Thoracic aorta (tissue), 2 donors: ENCODE data around the gene GKN1. TPM values are rescaled to one million over a fixed set of nuclear protein-coding genes. Genes with fewer than 3 reads are reported as not detected.

Experiments
- ATAC-seq: fragments of 150-250 bp; one replicate; pipeline ENCODE4 v1.8.0; 2017; ENCODE audit warnings: low read depth; ENCODE audit not compliant: insufficient number of reproducible peaks, low FRiP score
- DNase-seq: peaks from one replicate; pipeline ENCODE4 v3.0.0-alpha.2; 2020; ENCODE audit warnings: low spot score
- H3K27ac ChIP-seq, 2 donors: fragments of 200-600 bp; sonication (generic); 1 replicate in 1 of 2; 2 replicates in 1 of 2; pipeline ENCODE4 v1.5.1; 2016; ENCODE audit warnings: mild to moderate bottlenecking in 2 of 2, moderate library complexity in 2 of 2
- H3K27me3 ChIP-seq: fragments of 200-600 bp; sonication (generic); replicated peaks from 2 replicates; pipeline ENCODE4 v1.6.0; 2016; ENCODE audit warnings: mild to moderate bottlenecking; ENCODE audit not compliant: insufficient read depth
- H3K36me3 ChIP-seq: fragments of 200-600 bp; sonication (generic); one replicate; pipeline ENCODE4 v1.5.1; 2016
- H3K4me1 ChIP-seq, 2 donors: fragments of 200-600 bp; sonication (generic); 1 replicate in 1 of 2; 2 replicates in 1 of 2; pipeline versions ENCODE4 v1.5.1 to v1.6.0; 2016; ENCODE audit warnings: low read depth in 2 of 2, mild to moderate bottlenecking in 1 of 2; ENCODE audit not compliant: control insufficient read depth in 1 of 2
- H3K4me3 ChIP-seq: fragments of 200-600 bp; sonication (generic); 2 replicates; pipeline ENCODE4 v1.5.1; 2016; ENCODE audit warnings: mild to moderate bottlenecking
- H3K9me3 ChIP-seq: fragments of 200-600 bp; sonication (generic); 2 replicates; pipeline ENCODE4 v1.5.1; 2016
- total RNA-seq, 2 donors: library from RNA; depleted of rRNA; stranded (reverse); fragments of >200 nt; gene quantifications; one replicate each; pipeline versions ENCODE4 v1.1.0 to v1.2.3, GENCODE V29; 2016
- TF ChIP-seq, protein P1 (sequence below): fragments of 200-600 bp; sonication (generic); IDR thresholded peaks from one replicate; pipeline ENCODE4 v1.5.1; 2019; ENCODE audit warnings: antibody characterized with exemption

Gene GKN1
- total RNA-seq, 2 donors from 2014 or later = 20.7 TPM; not detected in 1

DNA sequence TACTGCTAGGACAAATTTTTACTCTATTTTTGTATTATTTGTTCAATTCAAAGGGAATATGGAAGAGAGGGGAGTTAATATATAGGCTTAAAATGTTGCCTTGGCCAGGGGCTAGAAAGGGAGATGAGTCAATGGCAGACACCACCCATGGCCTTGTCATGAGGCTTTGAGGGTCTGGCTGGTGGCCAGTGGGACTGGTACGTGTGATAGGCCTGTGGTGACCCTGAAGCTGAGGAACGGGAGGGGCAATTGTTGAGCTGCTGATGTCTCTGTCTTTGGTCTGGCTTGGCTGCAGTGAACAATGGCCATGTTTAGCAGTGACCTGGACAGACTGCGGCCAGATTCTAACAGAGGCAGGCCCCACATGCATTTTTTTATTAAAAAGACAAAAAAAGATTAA is 18.5 kb downstream of the GKN1 start:
- DNase-seq = no peak
- TF ChIP-seq, protein P1, sequence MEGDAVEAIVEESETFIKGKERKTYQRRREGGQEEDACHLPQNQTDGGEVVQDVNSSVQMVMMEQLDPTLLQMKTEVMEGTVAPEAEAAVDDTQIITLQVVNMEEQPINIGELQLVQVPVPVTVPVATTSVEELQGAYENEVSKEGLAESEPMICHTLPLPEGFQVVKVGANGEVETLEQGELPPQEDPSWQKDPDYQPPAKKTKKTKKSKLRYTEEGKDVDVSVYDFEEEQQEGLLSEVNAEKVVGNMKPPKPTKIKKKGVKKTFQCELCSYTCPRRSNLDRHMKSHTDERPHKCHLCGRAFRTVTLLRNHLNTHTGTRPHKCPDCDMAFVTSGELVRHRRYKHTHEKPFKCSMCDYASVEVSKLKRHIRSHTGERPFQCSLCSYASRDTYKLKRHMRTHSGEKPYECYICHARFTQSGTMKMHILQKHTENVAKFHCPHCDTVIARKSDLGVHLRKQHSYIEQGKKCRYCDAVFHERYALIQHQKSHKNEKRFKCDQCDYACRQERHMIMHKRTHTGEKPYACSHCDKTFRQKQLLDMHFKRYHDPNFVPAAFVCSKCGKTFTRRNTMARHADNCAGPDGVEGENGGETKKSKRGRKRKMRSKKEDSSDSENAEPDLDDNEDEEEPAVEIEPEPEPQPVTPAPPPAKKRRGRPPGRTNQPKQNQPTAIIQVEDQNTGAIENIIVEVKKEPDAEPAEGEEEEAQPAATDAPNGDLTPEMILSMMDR = no peak

DNA sequence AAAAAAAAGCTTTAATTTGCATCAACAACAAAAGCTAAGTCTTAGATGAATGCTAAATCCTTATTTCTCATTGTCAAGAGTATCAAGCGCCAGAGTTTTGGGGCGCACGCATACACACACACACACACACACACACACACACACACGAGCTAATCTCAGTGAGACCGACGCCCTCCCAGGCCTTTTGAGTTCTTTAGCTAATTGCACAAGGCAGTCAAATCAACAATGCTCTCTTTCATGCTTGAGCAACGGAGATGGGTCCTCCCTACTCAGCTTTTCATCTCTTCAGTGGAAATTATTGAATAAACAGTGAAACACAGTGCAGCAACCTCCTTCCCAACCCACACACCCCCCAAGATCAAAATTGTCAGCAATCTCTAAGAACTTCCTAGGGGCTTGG is 19.2 kb downstream of the GKN1 start:
- Histone ChIP-seq H3K27me3 (no peaks in the 10 kb centered on the region), H3K27ac (no peak overlapping the region), H3K4me3 (no peak overlapping the region), H3K36me3 (no peaks in the 10 kb centered on the region), H3K9me3 (no peaks in the 10 kb centered on the region), H3K4me1 (no peaks in the 10 kb centered on the region)
- TF ChIP-seq, protein P1 = no peak
- no peak for ATAC-seq
- no peak for DNase-seq

More for the DNA sequence above, 18.5 kb downstream of the GKN1 start:
- ATAC-seq = no peak
- no peaks in the 10 kb centered on the region for H3K9me3 ChIP-seq
- H3K36me3 ChIP-seq = no peaks in the 10 kb centered on the region
- no peaks in the 10 kb centered on the region for H3K27me3 ChIP-seq
- no peak overlapping the region for H3K4me3 ChIP-seq
- H3K27ac ChIP-seq = no peak overlapping the region
- no peaks in the 10 kb centered on the region for H3K4me1 ChIP-seq

DNA sequence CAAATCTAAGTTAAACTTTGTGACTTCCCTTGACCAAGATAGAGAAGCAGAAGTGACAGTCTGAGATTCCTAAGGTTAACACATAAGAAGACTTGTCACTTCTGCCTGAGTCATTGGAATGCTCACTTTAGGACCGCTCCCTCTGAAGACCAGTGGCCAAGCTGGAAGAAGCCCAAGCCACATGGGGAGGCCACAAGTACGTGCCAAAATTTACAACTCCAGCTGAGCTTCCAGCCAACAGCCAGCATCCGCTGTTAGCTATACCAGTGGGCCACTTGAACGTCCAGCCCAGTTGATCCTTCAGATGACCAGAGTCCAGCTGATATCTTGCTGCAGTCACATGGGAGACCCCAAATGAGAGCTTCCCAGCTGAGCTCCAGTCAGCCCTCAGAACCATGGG is 20.4 kb downstream of the GKN1 start:
- Histone ChIP-seq H3K27me3 (no peaks in the 10 kb centered on the region), H3K36me3 (no peaks in the 10 kb centered on the region), H3K9me3 (no peaks in the 10 kb centered on the region), H3K4me3 (no peak overlapping the region), H3K27ac (no peak overlapping the region), H3K4me1 (no peaks in the 10 kb centered on the region)
- ATAC-seq = no peak
- no peak for DNase-seq
- TF ChIP-seq, protein P1 = no peak

DNA sequence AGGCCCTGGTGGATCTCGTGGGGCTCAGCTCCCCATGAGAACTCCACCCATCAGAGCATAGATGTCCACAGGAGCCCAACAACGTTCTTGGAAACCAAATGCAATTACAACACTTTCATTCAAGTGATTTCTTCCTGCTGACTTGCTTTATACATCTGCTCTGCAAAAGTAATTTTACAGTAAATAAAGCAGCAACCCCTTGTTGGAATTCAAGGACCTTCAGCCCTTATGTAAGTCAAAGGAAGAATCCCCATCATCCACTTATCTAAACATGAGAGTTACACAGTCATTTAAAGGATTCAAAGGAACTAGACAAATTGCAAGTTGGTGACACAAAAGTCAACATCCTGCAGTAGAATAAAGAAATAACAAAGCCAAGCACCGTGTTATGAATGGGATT is 21.5 kb downstream of the GKN1 start:
- TF ChIP-seq, protein P1 = no peak
- H3K27me3 ChIP-seq = no peaks in the 10 kb centered on the region
- no peaks in the 10 kb centered on the region for H3K9me3 ChIP-seq
- no peak overlapping the region for H3K4me3 ChIP-seq
- no peaks in the 10 kb centered on the region for H3K36me3 ChIP-seq
- ATAC-seq (no peak), DNase-seq (no peak)
- H3K4me1 ChIP-seq = no peaks in the 10 kb centered on the region
- no peak overlapping the region for H3K27ac ChIP-seq

DNA sequence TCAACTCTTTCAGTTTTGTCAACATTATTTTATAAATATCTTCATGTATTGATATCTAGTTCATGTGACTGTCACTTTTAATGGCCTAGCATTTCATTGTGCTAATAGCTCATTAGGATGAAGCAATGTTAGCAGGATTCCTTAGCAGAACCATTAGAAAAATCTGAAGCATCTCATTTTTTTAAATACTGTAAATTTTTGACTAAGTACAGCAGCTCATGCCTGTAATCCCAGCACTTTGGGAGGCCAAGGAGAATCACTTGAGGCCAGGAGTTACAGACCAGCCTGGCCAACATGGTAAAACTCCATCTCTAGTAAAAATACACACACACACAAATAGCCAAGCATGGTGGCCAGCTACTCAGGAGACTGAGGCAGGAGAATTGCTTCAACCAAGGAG is 23.0 kb downstream of the GKN1 start:
- H3K27me3 ChIP-seq = no peaks in the 10 kb centered on the region
- H3K27ac ChIP-seq = no peak overlapping the region
- H3K36me3 ChIP-seq = no peaks in the 10 kb centered on the region
- H3K4me1 ChIP-seq = no peaks in the 10 kb centered on the region
- ATAC-seq = no peak
- no peaks in the 10 kb centered on the region for H3K9me3 ChIP-seq
- no peak for DNase-seq
- TF ChIP-seq, protein P1 = no peak
- no peak overlapping the region for H3K4me3 ChIP-seq
